Measurements from ENCODE around the gene SPINK2. TPM values are rescaled to one million over a fixed set of nuclear protein-coding genes. Genes with fewer than 3 reads are reported as not detected.

Gene SPINK2
- total RNA-seq, 4 donors from 2014 or later, result not detected

DNA sequence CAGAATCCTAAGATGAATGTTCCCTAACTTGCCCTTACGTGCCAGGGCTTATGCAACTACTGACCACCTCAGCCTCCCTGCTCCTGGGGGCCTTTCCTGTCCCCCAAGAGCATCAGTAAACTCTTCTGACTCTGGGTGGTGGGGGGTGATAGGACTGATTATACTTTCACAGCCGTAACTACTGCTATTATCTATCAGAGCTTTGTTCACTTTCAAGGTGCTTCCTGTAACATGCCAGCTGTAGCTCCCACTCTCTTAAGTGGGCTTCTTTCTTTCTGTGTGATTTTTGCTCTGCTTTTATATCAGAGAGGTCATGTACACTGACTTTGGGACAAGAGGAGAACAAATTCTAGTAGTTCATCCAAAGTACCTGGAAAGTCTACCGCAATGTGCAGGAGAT lies 25.3 kb downstream of the SPINK2 start:
- DNase-seq (ENCODE audit: low spot score in 2 of 2), result no peak

DNA sequence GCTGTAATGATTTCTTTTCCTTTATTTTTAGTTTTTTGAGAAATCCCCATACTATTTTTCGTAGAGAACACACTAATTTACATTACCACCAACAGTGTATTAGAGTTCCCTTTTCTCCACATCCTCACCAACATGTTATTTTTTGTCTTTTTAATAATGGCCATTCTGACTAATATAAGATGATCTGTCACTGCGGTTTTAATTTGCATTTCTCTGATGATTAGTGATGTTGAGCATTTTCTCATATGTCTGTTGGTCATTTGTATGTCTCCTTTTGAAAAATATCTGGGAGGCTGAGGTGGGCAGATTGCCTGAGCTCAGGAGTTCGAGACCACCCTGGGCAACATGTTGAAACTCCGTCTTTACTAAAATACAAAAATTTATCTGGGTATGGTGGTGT lies 30.2 kb downstream of the SPINK2 start:
- no peaks in the 10 kb centered on the region for H3K27me3 ChIP-seq
- H3K27ac ChIP-seq, result no peak overlapping the region
- no peak for DNase-seq (ENCODE audit: low spot score in 2 of 2)
- H3K36me3 ChIP-seq, result no peaks in the 10 kb centered on the region
- no peak overlapping the region for H3K4me3 ChIP-seq
- no peaks in the 10 kb centered on the region for H3K9me3 ChIP-seq
- no peaks in the 10 kb centered on the region for H3K4me1 ChIP-seq
- WGBS, result 86% methylated on average over 4 of the region's 4 CpGs
- TF ChIP-seq POLR2A (IDR thresholded peaks at IDR 0.05) (no peak), EP300 (IDR thresholded peaks at IDR 0.05) (no peak), POLR2AphosphoS5 (IDR thresholded peaks at IDR 0.05) (no peak)
- TF ChIP-seq, protein P1, sequence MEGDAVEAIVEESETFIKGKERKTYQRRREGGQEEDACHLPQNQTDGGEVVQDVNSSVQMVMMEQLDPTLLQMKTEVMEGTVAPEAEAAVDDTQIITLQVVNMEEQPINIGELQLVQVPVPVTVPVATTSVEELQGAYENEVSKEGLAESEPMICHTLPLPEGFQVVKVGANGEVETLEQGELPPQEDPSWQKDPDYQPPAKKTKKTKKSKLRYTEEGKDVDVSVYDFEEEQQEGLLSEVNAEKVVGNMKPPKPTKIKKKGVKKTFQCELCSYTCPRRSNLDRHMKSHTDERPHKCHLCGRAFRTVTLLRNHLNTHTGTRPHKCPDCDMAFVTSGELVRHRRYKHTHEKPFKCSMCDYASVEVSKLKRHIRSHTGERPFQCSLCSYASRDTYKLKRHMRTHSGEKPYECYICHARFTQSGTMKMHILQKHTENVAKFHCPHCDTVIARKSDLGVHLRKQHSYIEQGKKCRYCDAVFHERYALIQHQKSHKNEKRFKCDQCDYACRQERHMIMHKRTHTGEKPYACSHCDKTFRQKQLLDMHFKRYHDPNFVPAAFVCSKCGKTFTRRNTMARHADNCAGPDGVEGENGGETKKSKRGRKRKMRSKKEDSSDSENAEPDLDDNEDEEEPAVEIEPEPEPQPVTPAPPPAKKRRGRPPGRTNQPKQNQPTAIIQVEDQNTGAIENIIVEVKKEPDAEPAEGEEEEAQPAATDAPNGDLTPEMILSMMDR (IDR thresholded peaks at IDR 0.05), result no peak

More for the DNA sequence above, 25.3 kb downstream of the SPINK2 start:
- WGBS, result 88% methylated on average over 3 of the region's 3 CpGs
- Histone ChIP-seq H3K27me3 (no peaks in the 10 kb centered on the region), H3K4me1 (peaks cover 7% of the 10 kb centered on the region), H3K9me3 (no peaks in the 10 kb centered on the region), H3K27ac (no peak overlapping the region), H3K4me3 (no peak overlapping the region), H3K36me3 (no peaks in the 10 kb centered on the region)
- TF ChIP-seq POLR2AphosphoS5 (IDR thresholded peaks at IDR 0.05) (no peak), EP300 (IDR thresholded peaks at IDR 0.05) (no peak), POLR2A (IDR thresholded peaks at IDR 0.05) (no peak)
- TF ChIP-seq, protein P1 (IDR thresholded peaks at IDR 0.05), result no peak

- H3K36me3 ChIP-seq, result no peaks in the 10 kb centered on the region
- DNase-seq (ENCODE audit: low spot score in 2 of 2), result no peak
Observed at GRCh38 chr4:56790691-56791091, 30.8 kb downstream of the SPINK2 start.

GRCh38 chr4:56788081-56788480 lies 33.4 kb downstream of the SPINK2 start:
- H3K36me3 ChIP-seq, result no peaks in the 10 kb centered on the region
- H3K27ac ChIP-seq, result no peak overlapping the region
- 86% methylated on average over 7 of the region's 7 CpGs for WGBS
- no peak for DNase-seq (ENCODE audit: low spot score in 2 of 2)
- no peak overlapping the region for H3K4me3 ChIP-seq
- H3K4me1 ChIP-seq, result no peaks in the 10 kb centered on the region
- TF ChIP-seq EP300 (IDR thresholded peaks at IDR 0.05), result no peak
- no peaks in the 10 kb centered on the region for H3K9me3 ChIP-seq
- no peaks in the 10 kb centered on the region for H3K27me3 ChIP-seq

More at GRCh38 chr4:56790691-56791091, 30.8 kb downstream of the SPINK2 start:
- H3K4me1 ChIP-seq, result no peaks in the 10 kb centered on the region
- no peak overlapping the region for H3K27ac ChIP-seq
- 58% methylated on average over 1 of the region's 1 CpG for WGBS
- H3K9me3 ChIP-seq, result no peaks in the 10 kb centered on the region
- H3K27me3 ChIP-seq, result no peaks in the 10 kb centered on the region
- no peak overlapping the region for H3K4me3 ChIP-seq
- TF ChIP-seq, protein P1 (IDR thresholded peaks at IDR 0.05), result no peak
- TF ChIP-seq POLR2AphosphoS5 (IDR thresholded peaks at IDR 0.05), result no peak
- TF ChIP-seq POLR2A (IDR thresholded peaks at IDR 0.05), result no peak
- no peak for TF ChIP-seq EP300 (IDR thresholded peaks at IDR 0.05)

DNA sequence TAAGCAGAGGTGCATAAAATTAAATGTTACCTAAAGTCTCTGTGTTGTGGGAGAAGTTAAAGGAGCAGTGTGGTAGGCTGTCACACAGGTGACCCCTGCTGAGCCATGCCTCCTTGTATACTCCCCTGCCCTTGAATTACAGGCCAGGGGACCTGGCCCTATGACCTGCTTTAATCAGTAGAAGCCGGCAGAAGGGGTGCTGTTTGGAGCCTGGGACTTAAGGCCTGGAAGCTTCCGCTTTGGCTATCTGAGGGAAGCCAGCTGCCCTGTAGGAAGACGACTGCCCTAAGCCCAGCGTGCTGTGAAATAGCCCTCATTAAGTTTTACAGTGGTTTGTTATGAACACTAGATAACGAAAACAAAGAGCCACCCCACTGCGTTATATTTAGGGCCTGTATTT lies 34.1 kb downstream of the SPINK2 start:
- no peaks in the 10 kb centered on the region for H3K27me3 ChIP-seq
- no peaks in the 10 kb centered on the region for H3K36me3 ChIP-seq
- DNase-seq (ENCODE audit: low spot score in 2 of 2), result no peak
- WGBS, result 84% methylated on average over 6 of the region's 6 CpGs
- no peaks in the 10 kb centered on the region for H3K9me3 ChIP-seq
- no peak overlapping the region for H3K4me3 ChIP-seq
- no peaks in the 10 kb centered on the region for H3K4me1 ChIP-seq
- H3K27ac ChIP-seq, result no peak overlapping the region
- TF ChIP-seq, protein P1 (IDR thresholded peaks at IDR 0.05), result no peak
- no peak for TF ChIP-seq POLR2AphosphoS5 (IDR thresholded peaks at IDR 0.05)
- no peak for TF ChIP-seq POLR2A (IDR thresholded peaks at IDR 0.05)
- no peak for TF ChIP-seq EP300 (IDR thresholded peaks at IDR 0.05)

- Histone ChIP-seq H3K4me1 (no peaks in the 10 kb centered on the region), H3K36me3 (no peaks in the 10 kb centered on the region), H3K9me3 (no peaks in the 10 kb centered on the region), H3K4me3 (no peak overlapping the region), H3K27me3 (no peaks in the 10 kb centered on the region), H3K27ac (no peak overlapping the region)
- no peak for TF ChIP-seq POLR2AphosphoS5 (IDR thresholded peaks at IDR 0.05)
- TF ChIP-seq EP300 (IDR thresholded peaks at IDR 0.05), result no peak
- TF ChIP-seq POLR2A (IDR thresholded peaks at IDR 0.05), result no peak
- TF ChIP-seq, protein P1 (IDR thresholded peaks at IDR 0.05), result no peak
- WGBS, result 24% methylated on average over 9 of the region's 9 CpGs
- no peak for DNase-seq (ENCODE audit: low spot score in 2 of 2)
Observed at GRCh38 chr4:56786955-56787354, 34.5 kb downstream of the SPINK2 start.
